K562 (cell line): Measurements from ENCODE around the gene ADAM15. TPM values are rescaled to one million over a fixed set of nuclear protein-coding genes. Genes with fewer than 3 reads are reported as not detected.

Source experiments
- ATF2 ChIP-seq: sonication (generic); formaldehyde crosslinking; IDR thresholded peaks from 2 replicates; pipeline ENCODE4 v1.8.1; 2022; ENCODE audit warnings: missing genetic modification reagents
- CREB1 ChIP-seq, 2 experiments: sonication (generic) in 1 of 2; formaldehyde crosslinking in 1 of 2; IDR thresholded peaks; 2 replicates each; pipeline versions ENCODE4 v1.6.1 to v1.8.0; 2012 to 2022; ENCODE audit warnings: inconsistent platforms in 1 of 2, mild to moderate bottlenecking in 1 of 2, missing genetic modification reagents in 1 of 2, moderate library complexity in 1 of 2
- CREBBP ChIP-seq: IDR thresholded peaks from one replicate; pipeline ENCODE4 v1.6.1; 2012; ENCODE audit warnings: low read depth, mild to moderate bottlenecking, control low read depth, inconsistent platforms, low read length
- ETS1 ChIP-seq: conservative IDR thresholded peaks from 2 replicates; pipeline ENCODE4 v1.6.1; 2011; ENCODE audit warnings: low read depth, mild to moderate bottlenecking, low read length; ENCODE audit not compliant: control insufficient read depth
- FOXK2 ChIP-seq, 2 experiments: fragments of 450-650 bp; IDR thresholded peaks in 1 of 2; conservative IDR thresholded peaks in 1 of 2; 2 replicates each; pipeline ENCODE4 v1.6.1; 2016; ENCODE audit warnings: low read depth in 2 of 2, mild to moderate bottlenecking in 1 of 2
- HMGN3 ChIP-seq: IDR thresholded peaks from 2 replicates; pipeline ENCODE4 v1.6.1; 2011; ENCODE audit warnings: borderline replicate concordance, low read depth, mild to moderate bottlenecking, mixed read lengths, low read length; ENCODE audit not compliant: insufficient read length; ENCODE audit errors: extremely low read depth
- JUNB ChIP-seq: fragments of 450-650 bp; formaldehyde crosslinking; conservative IDR thresholded peaks from 2 replicates; pipeline ENCODE4 v1.4.0; 2020; ENCODE audit warnings: mild to moderate bottlenecking
- MAFK ChIP-seq: IDR thresholded peaks from 2 replicates; pipeline ENCODE4 v1.6.1; 2011; ENCODE audit warnings: low read length, improper control_type of control experiment
- NONO ChIP-seq, 2 experiments: fragments of 200-400 bp in 1 of 2; fragments of 450-650 bp in 1 of 2; formaldehyde crosslinking in 1 of 2; IDR thresholded peaks; 2 replicates each; pipeline ENCODE4 v1.6.1; 2017; ENCODE audit warnings: low read depth in 2 of 2, mild to moderate bottlenecking in 2 of 2, moderate library complexity in 2 of 2, low read length in 1 of 2
- NR3C1 ChIP-seq: sonication (generic); formaldehyde crosslinking; IDR thresholded peaks from 2 replicates; pipeline ENCODE4 v1.8.1; 2022; ENCODE audit warnings: missing genetic modification reagents
- SAFB ChIP-seq: fragments of 200-400 bp; formaldehyde crosslinking; IDR thresholded peaks from 2 replicates; pipeline ENCODE4 v1.6.1; 2017; ENCODE audit warnings: low read depth, low read length, borderline replicate concordance
- SP1 ChIP-seq: sonication (generic); formaldehyde crosslinking; IDR thresholded peaks from 2 replicates; pipeline ENCODE4 v1.8.1; 2022; ENCODE audit warnings: mild to moderate bottlenecking, missing genetic modification reagents
- SRF ChIP-seq, 2 experiments: fragments of 250-450, 450-650 bp in 1 of 2; sonication (Bioruptor Pico) in 1 of 2; sonication (generic) in 1 of 2; formaldehyde crosslinking; IDR thresholded peaks; 2 replicates each; pipeline versions ENCODE4 v1.5.0 to v1.5.1; 2020 to 2022; ENCODE audit warnings: mild to moderate bottlenecking in 1 of 2, missing genetic modification reagents in 1 of 2
- TAL1 ChIP-seq: fragments of 450-650 bp; IDR thresholded peaks from 2 replicates; pipeline ENCODE4 v1.6.1; 2016; ENCODE audit warnings: mild to moderate bottlenecking
- XRCC3 ChIP-seq: fragments of 450-650 bp; IDR thresholded peaks from 2 replicates; pipeline ENCODE4 v1.6.1; 2017; ENCODE audit warnings: mild to moderate bottlenecking, moderate library complexity
- ZBTB11 ChIP-seq, 3 experiments: fragments of 200-800 bp in 1 of 3; fragments of 250-450 bp in 1 of 3; fragments of 450-650 bp in 1 of 3; sonication (Bioruptor Pico) in 1 of 3; sonication (Bioruptor generic) in 1 of 3; formaldehyde crosslinking in 1 of 3; IDR thresholded peaks; 2 replicates each; pipeline versions ENCODE4 v1.6.1 to v1.8.0; 2016 to 2022; ENCODE audit warnings: mild to moderate bottlenecking in 2 of 3, missing genetic modification characterization in 2 of 3, missing compliant biosample characterization in 1 of 3, moderate library complexity in 1 of 3
- ZKSCAN1 ChIP-seq: fragments of 150-350 bp; IDR thresholded peaks from 2 replicates; pipeline ENCODE4 v1.6.1; 2016; ENCODE audit warnings: low read depth, low read length
- ZNF165 ChIP-seq: fragments of 250-450 bp; sonication (Bioruptor Pico); IDR thresholded peaks from 2 replicates; pipeline ENCODE4 v1.4.0; 2020; ENCODE audit warnings: borderline replicate concordance
- ZNF3 ChIP-seq: fragments of 250-450 bp; sonication (Bioruptor Pico); IDR thresholded peaks from 2 replicates; pipeline ENCODE4 v1.5.0; 2021; ENCODE audit warnings: mild to moderate bottlenecking, moderate library complexity
- ZNF589 ChIP-seq: fragments of 200-800 bp; sonication (Bioruptor generic); IDR thresholded peaks from 2 replicates; pipeline ENCODE4 v1.6.1; 2016; ENCODE audit warnings: low read depth, missing genetic modification characterization, missing compliant biosample characterization
- polyA plus RNA-seq, 8 experiments: library from polyadenylated mRNA; depleted of rRNA in 4 of 8; stranded (reverse) in 5 of 8; unstranded in 3 of 8; fragments of >200 nt; fragmentation: Nextera tagmentation in 2 of 8; fragmentation: Illumina TruSeq in 1 of 8; extraction: Ambion mirVana in 2 of 8; extraction: Trizol in 1 of 8; gene quantifications; 2 replicates each; pipeline versions ENCODE4 v1.2.1 to v1.2.3, GENCODE V29; 2011 to 2014; ENCODE audit warnings: inconsistent platforms in 1 of 8, missing spikeins in 1 of 8
- total RNA-seq, 7 experiments: library from RNA; depleted of rRNA in 6 of 7; stranded (reverse); fragments of >200 nt in 6 of 7; fragmentation: Illumina TruSeq in 2 of 7; extraction: Trizol in 2 of 7; gene quantifications; 2 replicates each; pipeline versions ENCODE4 v1.2.1 to v1.2.3, GENCODE V29; 2011 to 2021; ENCODE audit warnings: low replicate concordance in 1 of 7

Gene ADAM15
- total and polyA plus RNA-seq, 9 of the 15 experiments (the other 6 are each of a cell fraction or from before 2014, with no cell fraction given): 0.69 to 72.3 (median 32.8) TPM

DNA sequence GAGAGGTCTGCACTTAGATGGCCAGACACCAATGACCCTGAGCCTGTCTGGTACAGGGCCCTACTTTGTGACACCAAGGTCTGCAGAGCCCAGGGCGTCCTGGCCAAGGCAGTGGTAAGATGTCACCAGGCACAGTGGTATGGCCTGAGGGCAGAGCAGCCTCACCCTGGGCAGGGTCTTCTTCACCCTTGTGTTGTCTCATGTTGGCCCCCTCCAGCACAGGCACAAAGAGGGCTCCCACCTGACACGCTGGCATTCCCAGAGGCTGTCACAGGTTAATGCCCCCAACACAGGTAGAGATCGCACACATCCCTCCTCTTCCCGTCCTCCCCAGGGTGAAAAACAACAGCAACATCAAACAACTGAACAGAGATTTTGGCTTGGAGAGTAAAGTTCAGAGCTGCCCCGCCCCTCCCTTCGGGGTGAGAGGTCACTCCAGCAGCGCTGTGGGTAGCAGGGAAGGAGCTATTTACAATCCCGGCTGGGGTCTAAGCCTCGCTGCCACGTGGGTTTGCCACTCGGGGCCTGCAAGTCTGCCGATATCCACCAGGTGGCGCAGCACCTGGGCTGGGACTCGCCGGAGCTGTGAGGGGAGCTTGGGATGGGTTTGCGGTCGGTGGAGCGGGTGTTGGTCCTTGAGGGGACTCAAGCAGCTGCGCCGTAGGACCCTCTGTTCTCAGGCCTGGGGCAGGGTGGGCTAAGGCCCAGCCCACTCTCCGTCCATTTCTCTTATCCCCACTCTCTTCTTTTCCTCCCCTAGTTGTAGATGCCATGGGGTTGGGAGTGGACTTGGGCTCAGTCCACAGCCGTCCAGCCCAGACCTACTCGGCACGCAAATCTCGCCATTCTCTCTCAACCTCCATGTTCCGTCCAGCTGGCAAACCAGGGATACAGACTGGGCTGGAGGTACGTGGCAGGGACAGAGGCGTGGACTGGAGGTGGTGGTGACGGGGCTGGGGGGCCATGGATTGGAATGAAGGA is 40.2 kb downstream of the ADAM15 start (continued):
- TF ChIP-seq ZBTB11 (CRISPR knock-in tag; IDR thresholded peaks at IDR 0.05): no peak
- no peak for TF ChIP-seq XRCC3
- no peak for TF ChIP-seq TAL1
- no peak for TF ChIP-seq ETS1
- peak; percentile 33 for TF ChIP-seq HMGN3
- TF ChIP-seq JUNB (CRISPR knock-in tag): no peak
- no peak for TF ChIP-seq CREB1 (IDR thresholded peaks at IDR 0.05)
- no peak for TF ChIP-seq CREB1 (CRISPR knock-in tag; IDR thresholded peaks at IDR 0.05)
- 0 out of 2 replicates have a peak, but pooled peaks have one; percentile 17 for TF ChIP-seq SAFB
- TF ChIP-seq MAFK: 0 out of 2 replicates have a peak, but pooled peaks have one; percentile 18
- no peak for TF ChIP-seq ZNF165 (CRISPR knock-in tag)
- TF ChIP-seq NR3C1 (CRISPR knock-in tag): no peak
- peak; percentile 40; the same call in 1 of the 2 replicates for TF ChIP-seq ZKSCAN1
- no peak for TF ChIP-seq ZNF3 (CRISPR knock-in tag)
- TF ChIP-seq ZNF589 (CRISPR knock-in tag): no peak
- TF ChIP-seq NONO (IDR thresholded peaks at IDR 0.05; ENCODE audit: low read depth in 2 of 2, low read length in 1 of 2): no peak
- no peak for TF ChIP-seq ATF2
- peak; percentile 46 to 89; a peak in 2 of 4 replicates for TF ChIP-seq FOXK2 (conservative IDR thresholded peaks at IDR 0.05 in 1 of 2, IDR thresholded peaks at IDR 0.05 in 1 of 2; ENCODE audit: low read depth in 2 of 2)
- TF ChIP-seq SRF (CRISPR knock-in tag; IDR thresholded peaks at IDR 0.05): no peak
- TF ChIP-seq CREBBP: no peak
- peak; percentile 54; the same call in 1 of the 2 replicates for TF ChIP-seq SP1 (CRISPR knock-in tag)
